Hematopoietic multipotent progenitor cell (in vitro differentiated cells): Measurements from ENCODE around the gene SLC7A5. TPM values are rescaled to one million over a fixed set of nuclear protein-coding genes. Genes with fewer than 3 reads are reported as not detected.
"Not testable (repeated sequence)": the region's sequence is repeated elsewhere in the genome, so short reads cannot be mapped to it uniquely, and the experiment has no call there.

Experiments
- DNase-seq, 3 donors: peaks; one replicate each; pipeline ENCODE4 v3.0.0-alpha.2; 2011 to 2015; ENCODE audit warnings: low read depth in 2 of 3, low spot score in 2 of 3
- total RNA-seq: library from RNA; depleted of rRNA; stranded (reverse); fragments of >200 nt; gene quantifications from one replicate; pipeline ENCODE4 v1.2.3, GENCODE V29; 2012

The SLC7A5 gene
- total RNA-seq, 1 donor = 24.8 TPM

DNA sequence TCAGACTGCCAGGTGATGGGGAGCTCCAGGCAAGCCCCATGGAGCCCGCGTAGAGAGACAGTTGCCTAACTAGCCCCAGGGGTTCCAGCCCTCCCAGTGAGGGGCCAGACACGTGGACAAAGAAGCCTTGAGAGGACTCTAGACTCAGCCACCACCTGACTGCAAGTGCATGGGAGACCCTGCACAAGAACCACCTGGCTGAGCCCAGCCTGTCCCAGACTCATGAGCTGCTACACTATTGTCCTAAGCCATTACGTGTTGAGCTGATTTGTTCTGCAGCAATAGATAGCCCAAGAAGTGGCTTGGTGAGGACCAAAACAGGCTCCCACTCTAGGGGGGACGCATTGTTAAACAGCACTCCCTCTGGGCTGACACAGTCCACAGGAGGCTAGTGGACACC is 65.9 kb downstream of the SLC7A5 start:
- DNase-seq = no peak

DNA sequence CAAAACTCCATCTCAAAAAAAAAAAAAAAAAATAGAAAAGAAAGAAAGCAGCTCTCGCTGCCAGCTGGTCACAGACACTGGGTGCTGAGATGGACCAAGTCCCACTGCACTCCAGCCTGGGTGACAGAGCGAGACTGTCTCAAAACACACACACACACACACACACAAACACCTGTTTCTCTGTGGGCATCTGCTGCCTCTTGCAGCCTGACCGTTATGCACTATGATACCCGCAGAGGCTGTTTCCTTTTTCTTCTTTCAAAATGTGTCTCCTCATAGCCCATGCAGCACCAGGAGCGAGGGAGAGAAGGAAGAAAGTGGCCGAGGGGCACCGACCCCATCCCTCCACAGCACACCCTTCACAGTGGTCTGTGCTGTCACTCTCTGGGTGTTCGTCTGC is 66.6 kb downstream of the SLC7A5 start:
- no peak for DNase-seq

DNA sequence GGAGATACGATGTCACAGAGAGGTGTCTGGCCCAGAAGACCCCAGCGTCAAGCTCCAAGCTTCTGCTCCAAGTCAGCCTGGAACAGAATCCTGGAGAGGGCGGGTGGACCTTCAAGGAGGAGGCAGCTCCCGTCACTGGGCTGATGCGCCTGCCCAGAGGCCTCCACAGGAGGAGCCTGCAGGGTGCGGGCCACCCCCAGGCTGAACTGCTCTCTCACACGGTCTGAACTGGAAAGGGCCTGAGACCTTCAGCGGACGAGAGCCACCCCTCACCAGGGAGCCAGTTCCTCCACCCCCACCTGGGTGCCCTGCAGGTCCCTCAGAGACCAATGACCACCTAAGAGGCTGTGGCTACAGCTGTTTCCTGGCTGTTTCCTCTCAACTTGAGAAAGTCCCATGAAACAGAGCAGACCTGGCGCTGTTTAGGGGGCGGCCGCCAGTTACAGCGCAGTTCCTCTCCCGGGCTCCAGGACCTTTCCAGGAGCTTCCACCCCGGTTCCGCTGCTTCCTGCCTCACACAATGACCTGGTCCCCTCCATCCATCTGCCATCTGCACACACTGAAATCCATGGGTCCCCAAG is 67.5 kb downstream of the SLC7A5 start:
- DNase-seq = peak in 1 of 3 donors; percentile 49

DNA sequence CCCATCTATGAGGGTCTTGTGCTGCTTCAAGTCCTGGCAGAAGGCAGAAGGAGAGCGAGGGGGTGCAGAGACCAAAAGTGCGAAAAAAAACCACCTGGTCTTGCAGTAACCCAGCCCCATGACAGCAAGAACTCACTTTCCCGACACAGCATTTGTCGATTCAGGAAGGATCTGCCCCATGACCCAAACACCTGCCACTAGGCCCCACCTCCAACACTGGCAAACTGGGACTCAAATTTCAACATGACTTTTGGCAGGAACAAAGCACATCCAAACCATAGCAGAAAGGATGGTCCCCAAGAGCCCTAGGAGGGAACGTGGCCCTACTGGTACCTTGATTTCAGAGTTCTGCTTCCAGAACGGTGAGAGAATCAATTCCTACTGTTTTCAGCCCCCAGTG is 68.8 kb downstream of the SLC7A5 start:
- no peak for DNase-seq

DNA sequence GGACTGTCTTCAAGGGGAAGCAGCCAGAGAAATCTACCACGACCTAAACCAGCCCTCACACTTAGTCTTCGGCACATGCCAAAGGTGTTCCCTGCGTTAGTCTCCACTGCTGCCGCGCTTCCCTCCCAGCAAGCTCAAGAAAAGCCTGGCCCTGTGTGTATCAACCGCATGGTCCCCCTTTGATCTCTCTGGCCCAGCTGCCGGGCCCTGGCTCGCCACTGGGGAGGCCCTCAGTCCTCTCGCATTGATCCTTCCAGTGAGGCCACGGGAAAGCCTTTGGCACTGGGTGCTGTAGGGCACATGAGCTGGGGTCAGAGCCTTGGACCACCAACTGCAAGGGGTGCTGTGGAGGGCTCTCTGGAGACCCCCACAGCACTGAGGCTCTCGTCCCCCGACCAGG is 74.0 kb downstream of the SLC7A5 start:
- DNase-seq = no peak

DNA sequence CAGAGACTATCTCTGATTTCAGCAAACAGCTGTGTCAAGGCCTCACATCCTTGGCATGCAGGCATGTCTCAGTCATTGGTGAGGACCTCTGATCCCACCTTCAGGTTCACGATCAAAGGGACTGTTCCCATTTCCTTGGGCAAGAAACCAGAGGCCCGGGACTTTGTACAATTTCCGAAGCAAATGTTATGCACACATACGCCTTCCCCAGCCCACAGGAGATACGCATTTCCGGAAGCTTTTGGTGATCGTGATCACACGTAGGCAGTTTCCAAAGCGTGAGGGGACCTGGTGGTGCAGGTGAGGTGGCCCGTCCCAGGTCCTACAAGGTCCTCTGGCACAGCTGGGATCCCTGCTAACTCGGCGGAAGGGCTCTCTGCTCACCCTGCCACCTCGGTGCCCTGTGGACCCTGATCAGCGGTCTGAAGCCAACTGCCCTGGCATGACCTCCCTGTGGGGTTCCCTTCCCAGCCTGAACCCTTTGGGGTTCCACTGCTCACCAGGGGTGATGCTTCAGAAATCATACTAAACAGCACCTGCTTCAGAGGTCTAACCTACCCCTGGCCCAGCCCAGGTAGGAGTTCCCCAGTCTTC is 74.7 kb downstream of the SLC7A5 start:
- no peak for DNase-seq

DNA sequence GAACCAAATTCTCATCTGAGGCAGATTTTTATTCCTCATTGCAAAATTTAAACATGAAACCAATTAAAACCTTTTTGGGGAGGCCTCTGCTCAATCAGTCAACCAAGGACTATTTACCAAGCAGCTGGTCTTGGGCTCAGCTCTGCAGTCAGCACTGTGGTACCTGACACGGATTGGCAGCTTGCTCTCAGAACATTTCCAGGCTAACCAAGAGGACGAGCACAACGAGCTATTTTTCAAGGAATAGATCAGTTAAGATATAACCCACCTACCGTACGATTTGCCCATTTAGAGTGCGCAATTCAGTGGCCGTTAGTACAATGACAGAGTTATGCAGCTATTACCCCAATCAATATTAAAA is 77.1 kb downstream of the SLC7A5 start:
- DNase-seq = no peak

DNA sequence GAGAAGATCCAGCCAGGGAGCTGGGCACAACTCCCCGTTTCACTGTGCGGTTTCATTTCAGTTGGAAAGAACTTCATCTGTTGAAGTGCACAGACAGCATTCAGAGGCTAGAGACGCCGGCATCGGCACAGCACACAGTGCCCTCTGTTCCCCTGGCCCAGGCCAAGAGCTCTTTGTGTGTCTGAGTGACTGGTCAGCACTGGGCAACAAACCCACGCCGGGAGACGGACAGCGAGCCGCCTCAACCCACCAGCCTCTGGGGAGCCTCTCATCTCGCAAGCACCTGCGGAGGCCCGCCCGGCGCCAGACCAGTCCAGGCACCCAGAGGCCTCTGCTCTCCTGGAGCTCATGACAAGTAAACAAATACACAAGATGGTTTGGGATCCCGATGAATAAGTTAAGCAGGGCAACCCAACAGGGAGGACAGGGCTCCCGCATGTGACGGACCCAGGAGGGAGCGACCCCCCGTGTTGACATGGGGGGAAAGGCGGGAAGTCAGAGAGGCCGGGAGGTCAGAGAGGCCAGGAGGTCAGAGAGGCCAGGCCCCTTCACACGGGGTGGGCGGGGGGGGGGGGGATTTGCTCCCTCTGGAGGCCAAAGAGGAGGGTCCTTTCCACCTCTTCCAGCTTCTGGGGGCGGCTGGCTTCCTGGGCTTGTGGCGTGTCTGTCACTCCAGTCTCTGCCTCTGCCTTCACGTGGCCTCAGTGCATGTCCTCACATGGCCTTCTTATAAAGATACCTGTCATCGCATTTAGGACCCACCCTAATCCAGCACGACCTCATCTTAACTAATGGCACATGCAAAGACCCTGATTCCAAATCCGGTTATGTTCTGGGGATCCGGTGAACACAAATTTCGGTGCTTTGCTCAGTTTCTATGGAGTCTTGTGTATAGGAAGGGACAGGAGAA is 77.8 kb downstream of the SLC7A5 start:
- no peak for DNase-seq

DNA sequence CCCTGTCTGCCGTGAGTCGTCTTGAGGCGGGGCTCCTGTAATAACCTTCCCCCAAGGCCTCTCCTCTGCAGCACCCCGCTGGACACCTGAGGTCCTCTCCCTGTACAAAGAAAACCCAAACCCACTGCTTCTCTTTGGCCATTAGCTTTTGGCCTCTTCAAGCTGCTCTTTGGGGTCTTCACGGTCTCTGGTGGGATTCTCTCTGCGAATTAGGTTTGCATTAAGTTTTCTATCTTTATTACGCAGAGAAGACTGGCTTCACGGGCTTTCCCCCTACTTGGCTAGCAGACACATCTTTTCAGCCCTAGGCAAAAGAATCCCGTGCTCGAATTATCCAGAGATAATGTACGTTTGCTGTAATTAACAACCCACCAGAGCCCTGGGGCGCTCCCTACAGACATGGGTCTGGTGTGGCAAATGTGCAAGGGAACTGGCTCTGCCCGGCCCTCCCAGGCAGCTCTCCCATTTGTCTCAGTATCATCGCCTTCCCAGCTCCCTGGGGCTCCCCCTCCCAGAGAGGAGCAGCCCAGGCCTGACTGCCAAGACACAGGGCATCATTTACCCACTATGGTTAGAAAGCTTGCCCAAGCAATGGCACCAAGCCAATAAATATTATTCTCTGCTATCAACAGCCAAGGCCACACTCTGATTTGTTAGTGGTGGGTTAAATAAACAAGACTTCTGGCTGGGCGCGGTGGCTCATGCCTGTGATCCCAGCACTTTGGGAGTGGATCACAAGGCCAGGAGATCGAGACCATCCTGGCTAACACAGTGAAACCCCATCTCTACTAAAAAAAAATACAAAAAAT is 78.8 kb downstream of the SLC7A5 start:
- DNase-seq = no peak

DNA sequence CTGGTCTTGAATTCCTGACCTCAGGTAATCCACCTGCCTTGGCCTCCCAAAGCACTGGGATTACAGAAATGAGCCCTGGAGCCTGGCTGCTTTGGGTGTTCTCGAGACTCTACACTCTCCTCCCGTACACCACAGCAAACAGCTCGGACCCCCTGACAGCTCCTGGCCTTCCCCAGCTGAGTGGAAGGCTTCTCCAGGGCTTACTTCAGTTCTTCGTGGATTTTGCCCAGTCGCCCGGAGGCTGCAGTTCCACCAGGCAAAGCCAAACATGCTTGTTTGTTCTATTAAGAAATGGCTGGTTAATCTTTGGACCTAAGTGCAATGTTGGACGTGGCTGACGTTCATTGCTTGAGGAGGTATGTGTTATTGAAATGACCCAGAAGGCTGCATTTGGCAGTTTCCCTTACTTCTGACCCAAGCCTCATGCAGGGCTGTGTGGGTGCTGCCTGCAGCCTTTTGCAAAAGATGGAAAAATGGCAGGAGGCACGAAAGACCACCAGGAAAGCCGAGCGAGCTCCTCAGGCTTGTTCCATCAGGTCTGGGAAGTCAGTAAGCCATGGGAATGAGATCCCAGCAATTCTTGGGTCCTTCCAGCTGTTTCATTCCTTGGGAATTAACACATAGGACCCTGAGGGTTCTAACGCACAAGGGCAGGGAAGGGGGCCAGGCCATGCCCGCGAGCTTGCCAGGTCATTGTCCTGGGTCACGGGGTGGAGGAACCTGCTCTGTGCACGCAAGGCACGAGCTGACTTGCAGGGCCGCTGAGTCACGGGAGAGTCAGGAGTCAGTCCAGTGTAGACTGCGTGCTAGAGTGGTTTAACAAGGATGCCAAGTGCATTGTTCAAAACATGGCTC is 79.6 kb downstream of the SLC7A5 start:
- DNase-seq = no peak

DNA sequence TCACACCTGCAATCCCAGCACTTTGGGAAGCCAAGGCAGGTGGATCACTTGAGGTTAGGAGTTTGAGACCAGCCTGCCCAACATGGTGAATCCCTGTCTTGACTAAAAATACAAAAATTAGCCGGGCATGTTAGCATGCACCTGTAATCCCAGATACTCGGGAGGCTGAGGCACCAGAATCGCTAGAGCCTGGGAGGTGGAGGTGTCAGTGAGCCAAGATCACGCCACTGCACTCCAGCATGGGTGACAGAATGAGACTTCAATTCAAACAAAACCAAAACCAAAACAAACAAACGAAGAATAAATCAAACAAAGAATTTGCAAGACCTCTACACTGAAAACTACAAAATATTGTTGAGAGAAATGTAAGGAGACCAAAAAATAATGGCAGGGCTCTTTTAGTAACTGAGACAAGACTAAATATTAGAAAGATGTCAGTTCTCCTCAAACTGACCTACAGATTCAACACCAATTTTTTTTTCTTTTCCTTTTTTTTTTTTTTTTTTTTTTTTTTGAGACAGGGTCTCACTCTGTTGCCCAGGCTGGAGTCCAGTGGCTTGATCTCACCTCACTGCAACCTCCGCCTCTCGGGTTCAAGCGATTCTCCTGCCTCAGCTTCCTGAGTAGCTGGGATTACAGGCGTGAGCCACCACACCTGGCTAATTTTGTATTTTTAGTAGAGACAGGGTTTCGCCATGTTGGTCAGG is 80.4 kb downstream of the SLC7A5 start:
- DNase-seq = not testable (repeated sequence)

DNA sequence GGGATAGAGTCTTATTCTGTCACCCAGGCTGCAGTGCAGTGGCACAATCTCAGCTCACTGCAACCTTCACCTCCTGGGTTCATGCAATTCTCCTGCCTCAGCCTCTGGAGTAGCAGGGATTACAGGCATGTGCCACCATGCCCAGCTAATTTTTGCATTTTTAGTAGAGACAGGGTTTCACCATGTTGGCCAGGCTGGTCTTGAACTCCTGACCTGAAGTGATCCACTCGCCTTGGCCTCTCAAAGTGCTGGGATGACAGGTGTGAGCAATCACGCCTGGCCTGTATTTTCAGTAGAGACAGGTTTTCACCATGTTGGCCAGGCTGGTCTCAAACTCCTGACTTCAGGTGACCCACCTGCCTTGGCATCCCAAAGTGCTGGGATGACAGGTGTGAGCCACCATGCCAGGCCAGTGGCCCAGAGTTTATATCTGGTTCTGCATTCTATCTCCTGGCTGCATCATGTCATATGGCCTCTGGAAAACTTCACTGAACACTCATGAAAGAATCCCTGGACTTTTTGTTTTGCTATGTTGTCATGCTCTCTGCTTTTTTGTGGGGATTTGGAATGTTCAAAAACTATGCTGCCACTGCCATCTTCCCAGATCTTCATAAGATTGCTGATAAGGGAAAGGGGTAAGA is 81.7 kb downstream of the SLC7A5 start:
- not testable (repeated sequence) for DNase-seq

DNA sequence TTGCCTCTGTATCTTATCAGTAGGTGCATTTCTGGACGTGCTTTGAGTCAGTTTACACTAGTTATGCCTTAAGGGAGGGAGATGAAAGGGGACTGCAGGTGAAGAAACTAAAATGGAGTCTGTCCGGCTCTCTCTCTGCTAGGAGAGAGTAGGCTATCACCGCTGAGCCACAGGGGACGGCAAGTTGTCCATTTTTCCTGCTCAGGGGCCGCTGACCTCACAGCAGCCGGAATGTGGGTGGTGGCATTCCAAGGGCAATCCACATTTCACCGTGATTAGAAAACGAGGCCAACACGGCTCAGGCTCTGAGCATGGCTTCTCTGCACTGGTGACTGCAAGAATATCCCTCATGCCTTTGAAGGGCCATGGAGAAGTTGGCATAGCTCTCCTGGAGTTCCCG is 84.5 kb downstream of the SLC7A5 start:
- no peak for DNase-seq

DNA sequence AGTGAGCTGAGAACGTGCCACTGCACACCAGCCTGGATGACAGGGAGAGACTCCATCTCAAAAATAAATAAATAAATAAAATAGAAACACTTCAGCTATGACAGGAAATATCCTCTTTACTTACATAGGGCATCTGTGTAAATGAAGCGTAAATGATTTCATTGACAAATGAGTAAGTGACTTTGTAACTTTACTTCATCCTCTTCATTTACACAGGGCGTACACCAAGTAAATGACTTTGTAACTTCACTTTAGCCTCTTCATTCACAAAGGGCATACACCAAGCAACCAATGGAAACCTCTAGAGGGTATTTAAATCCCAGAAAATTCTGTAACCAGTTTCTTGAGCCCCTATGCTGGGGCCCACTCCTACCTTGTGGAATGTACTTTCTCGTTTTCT is 87.3 kb downstream of the SLC7A5 start:
- no peak for DNase-seq

DNA sequence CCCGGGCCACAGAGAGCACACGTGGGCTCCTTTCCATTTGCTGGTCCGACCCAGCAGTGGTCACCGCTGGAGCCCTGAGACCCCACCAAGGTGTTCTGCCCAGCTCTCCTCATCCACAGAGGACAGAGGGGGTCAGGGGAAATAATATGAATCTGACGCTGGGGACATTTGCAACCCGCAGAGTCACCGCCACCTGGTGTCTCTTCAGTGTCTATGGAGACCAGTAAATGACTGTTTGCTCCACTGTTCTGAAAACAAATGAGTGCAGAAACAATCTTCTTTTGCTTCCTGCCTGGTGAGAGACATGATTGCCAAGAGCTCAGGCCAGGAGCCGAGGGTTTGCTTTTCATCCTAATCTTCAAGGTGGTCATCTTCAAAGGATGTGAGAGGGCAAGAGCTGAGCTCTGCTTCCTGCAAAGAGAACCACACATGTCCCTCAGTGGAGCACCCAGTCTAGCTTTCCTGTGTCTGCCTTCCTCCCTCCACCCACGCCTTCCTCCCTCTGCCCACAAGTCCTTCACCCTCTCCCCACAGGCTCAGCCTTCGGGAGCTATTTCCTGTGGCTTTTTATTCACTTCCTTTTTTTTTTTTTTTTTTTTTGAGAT is 88.8 kb downstream of the SLC7A5 start:
- peak in 2 of 3 donors; percentile 83 to 85 for DNase-seq
